NCI-H2107 (cell line): Measurements from ENCODE around the gene ACKR2.
A peak's percentile ranks its signal among the peaks of the same experiment; 100 is the strongest.
"Not testable (repeated sequence)": the region's sequence is repeated elsewhere in the genome, so short reads cannot be mapped to it uniquely, and the experiment has no call there.

Source experiments
- DNase-seq: peaks from one replicate; lab custom pipeline; 2025; lab: John Stamatoyannopoulos, UW

ACKR2 gene

GRCh38 chr3:42855547-42856380 lies 46.5 kb downstream of the ACKR2 start:
- DNase-seq: no peak

DNA sequence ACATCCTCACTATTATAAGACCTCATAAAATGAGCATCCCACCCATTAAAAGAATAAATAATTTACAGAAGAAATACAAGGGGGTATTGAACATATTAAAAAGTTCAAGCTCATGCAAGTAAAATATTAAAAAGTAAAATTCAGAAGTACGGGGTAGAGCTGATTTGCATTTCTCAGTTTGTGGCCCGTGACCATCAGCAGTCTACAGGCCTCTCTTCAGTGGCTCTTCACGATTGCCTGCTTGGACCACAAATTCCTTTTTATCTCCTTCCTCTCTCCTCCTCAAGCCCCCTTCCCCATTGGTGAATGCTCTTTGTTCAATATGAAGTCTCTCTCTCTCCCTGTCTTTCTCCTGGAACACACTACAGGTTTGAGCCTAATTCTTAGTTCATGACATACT lies 47.3 kb downstream of the ACKR2 start:
- no peak for DNase-seq

DNA sequence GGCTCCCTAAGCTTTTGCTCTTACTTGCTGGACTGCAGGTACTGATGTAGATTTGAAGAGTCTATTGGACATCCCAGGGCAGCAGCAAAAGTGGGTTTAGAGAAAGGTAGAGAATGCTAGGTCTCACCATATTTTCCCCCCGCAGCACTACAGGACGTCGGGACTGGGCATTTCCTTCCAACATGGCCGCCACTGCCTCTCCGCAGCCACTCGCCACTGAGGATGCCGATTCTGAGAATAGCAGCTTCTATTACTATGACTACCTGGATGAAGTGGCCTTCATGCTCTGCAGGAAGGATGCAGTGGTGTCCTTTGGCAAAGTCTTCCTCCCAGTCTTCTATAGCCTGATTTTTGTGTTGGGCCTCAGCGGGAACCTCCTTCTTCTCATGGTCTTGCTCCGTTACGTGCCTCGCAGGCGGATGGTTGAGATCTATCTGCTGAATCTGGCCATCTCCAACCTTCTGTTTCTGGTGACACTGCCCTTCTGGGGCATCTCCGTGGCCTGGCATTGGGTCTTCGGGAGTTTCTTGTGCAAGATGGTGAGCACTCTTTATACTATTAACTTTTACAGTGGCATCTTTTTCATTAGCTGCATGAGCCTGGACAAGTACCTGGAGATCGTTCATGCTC lies 55.2 kb downstream of the ACKR2 start:
- DNase-seq: no peak

DNA sequence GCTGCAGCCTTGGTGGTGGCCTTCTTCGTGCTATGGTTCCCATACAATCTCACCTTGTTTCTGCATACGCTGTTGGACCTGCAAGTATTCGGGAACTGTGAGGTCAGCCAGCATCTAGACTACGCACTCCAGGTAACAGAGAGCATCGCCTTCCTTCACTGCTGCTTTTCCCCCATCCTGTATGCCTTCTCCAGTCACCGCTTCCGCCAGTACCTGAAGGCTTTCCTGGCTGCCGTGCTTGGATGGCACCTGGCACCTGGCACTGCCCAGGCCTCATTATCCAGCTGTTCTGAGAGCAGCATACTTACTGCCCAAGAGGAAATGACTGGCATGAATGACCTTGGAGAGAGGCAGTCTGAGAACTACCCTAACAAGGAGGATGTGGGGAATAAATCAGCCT lies 56.0 kb downstream of the ACKR2 start:
- DNase-seq: no peak

DNA sequence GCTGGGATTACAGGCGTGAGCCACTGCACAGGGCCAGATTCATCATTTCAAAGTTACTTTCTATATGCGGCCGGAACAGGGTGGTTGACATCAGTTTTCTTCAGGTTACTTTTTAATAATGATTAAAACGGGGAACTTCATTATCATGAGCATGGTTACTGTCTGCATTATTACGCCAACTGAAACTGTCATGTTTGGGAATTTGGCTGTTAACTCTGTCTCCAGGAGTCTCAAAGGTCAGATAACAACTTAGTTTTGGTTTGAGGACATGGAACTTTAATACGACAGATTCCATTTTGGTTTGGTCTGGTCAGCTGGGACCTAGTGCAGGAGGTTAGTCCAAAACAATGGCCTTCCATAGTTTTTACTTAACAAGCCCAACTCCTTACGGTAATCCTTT lies 57.9 kb downstream of the ACKR2 start:
- DNase-seq: no peak

- DNase-seq: no peak
These were observed 59.6 kb downstream of the ACKR2 start for GRCh38 chr3:42868841-42869240.

GRCh38 chr3:42871592-42872196 lies 62.4 kb downstream of the ACKR2 start:
- DNase-seq: no peak

DNA sequence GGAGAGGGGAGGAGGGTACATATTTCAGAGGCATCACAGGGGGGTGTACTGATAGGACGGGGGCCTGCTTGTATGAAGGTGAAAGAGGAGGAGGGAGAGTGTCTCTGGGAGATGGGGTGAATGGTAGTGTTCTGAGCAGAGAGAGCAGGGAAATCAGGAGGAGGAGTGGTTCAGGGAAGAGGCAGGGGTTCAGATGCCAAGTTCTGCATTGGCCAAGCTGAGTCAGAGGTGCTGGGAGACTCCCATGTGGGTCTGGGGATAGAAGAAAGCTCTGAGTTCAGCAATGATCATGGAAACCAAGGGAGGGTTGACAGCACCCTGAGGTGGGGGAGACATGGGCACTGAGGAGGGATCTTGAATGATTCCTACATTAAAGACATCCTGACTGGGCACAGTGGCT lies 63.5 kb downstream of the ACKR2 start:
- DNase-seq: no peak

GRCh38 chr3:42873221-42873982 lies 64.2 kb downstream of the ACKR2 start:
- no peak for DNase-seq

- no peak for DNase-seq
These were observed 65.5 kb downstream of the ACKR2 start for GRCh38 chr3:42874749-42875148.

- DNase-seq: no peak
These were observed 66.3 kb downstream of the ACKR2 start, which contains the start of gene CYP8B1 for GRCh38 chr3:42875325-42876151. TSS of gene CYP8B1 (minus strand) at chr3:42875879. CDS start at chr3:42875816, 63 bp downstream.

GRCh38 chr3:42876401-42876800 lies 67.2 kb downstream of the ACKR2 start:
- no peak for DNase-seq

DNA sequence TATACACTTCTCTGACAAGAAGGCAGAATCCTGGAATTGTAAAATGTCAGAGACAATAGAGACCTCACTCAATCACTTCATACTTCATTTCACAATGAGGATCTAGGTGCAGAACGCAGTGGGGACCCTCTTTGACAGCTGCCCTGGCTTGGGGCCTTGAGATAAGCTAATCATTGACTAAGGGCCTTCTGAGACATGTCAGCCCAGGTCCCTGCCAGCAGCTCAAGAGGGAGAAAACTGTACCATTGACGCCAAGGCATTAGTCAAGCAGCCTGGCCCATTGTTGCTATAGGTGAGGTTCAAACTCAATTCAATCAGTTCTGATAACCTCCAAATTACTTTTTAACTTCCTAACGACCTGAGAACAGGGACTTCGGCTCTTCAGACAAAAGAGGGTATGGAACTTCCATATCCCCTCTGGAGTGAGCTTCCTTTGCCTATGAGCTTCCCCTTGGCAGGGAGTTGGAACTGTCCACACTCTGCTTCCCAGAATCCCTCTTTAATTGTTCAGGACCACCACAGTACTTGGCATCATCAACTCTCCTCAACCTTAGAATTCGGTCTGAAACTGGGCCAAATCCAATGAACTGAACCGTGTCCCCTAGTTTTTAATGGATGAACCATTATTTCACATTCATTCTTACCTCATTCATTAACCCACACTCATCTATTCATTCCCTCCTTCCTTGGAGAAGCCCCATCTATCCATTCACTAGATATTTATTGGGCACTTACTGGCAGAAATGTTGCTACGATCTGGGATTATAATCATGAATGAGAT lies 67.9 kb downstream of the ACKR2 start:
- no peak for DNase-seq

DNA sequence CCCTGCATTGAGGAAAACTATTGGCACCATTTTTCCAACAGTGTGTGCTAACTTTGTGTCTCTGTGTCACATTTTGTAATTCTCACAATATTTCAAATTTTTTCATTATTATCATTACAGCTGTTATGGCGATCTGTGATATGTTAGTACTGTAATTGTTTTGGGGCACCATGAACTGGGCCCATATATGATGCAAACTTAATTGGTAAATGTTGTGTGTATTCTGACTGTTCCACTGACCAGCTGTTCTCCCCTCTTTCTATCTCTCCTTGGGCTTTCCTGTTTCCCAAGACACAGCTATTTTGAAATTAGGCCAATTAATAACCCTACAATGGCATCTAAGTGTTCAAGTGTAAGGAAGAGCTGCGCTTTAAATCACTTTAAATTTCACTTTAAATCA lies 68.6 kb downstream of the ACKR2 start:
- DNase-seq: no peak

DNA sequence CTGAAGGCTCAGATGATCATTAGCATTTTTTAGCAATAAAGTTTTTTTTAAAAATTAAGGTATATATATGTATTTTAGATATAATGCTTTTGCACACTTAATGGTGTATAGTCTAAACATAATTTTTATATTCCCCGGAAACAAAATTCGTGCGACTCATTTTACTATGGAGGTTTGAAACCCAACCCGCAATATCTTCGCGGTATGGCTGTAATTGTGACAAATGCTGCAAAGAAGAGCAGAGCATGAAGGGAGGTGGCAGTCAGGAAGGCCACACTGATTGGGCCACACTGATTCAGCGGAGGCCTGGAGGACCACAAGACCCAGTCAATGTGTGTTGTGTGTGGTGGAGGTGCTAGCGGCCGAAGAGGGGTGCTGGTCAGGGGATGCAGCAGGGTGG lies 70.9 kb downstream of the ACKR2 start:
- DNase-seq: no peak

DNA sequence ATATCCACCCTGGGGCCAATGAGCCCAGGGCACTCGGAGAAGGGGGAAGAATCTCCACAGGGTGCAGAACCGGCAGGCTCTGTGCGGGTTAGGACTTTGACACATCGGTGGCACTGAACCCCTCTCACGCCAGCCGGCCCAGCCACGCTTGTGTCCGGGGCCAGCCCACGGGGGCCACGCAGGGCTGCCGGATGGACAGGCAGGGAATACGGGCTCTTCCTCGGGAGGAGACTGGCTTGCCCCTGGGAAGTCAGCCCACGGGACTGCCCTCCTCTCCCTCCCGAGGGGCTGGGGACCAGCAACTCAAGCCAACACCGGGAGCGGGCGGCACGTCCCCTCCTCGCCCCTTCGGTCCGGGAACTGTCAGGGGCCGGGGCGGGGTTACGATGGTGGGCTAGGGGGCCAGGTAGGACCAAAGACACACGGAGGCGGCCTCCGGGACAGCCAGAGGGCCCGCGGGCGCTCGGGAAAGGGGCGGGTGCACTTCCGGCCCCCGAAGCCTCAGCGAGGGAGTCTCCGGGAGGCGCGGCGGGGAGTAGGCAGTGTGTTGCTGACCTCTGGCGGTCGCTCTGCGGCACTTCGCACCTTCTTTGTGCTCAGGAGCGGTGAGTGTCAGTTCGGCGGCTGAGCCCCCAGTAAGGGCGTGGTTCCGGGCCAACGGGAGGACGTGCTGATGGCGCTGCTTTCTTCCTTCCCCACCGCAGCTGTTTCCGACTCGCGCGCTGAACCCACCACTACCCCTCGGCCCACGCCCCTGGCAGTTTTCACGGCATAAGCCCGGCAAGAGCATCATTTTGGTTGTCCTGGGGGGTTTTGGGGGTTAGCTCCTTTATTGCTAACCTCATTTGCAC lies 71.6 kb downstream of the ACKR2 start:
- peak; percentile 35 for DNase-seq

- not testable (repeated sequence) for DNase-seq
These were observed 74.1 kb downstream of the ACKR2 start for GRCh38 chr3:42883251-42883930.

DNA sequence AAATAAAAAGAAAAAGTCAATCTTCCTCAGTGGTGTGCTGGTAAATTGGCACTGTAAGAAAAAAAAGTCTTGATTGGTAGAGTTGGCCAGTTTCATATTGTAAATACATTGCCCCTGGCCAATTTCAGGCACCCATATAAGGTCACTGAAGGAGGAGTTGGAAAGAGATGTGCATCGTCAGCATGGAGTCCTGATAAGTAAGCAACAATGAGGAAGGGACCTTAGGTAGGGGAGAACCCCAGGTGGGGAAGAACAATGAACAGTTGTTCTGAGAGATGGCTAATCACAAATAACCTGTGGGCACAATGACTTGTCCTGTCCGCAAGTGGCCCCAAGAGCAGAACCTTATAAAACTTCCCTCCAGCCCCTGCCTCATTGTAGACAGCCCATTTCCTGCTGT lies 75.1 kb downstream of the ACKR2 start:
- no peak for DNase-seq

GRCh38 chr3:42886294-42886822 lies 77.1 kb downstream of the ACKR2 start:
- DNase-seq: no peak
